ENCODE measurements around the gene FUCA1. TPM values are rescaled to one million over a fixed set of nuclear protein-coding genes. Genes with fewer than 3 reads are reported as not detected.
"Not testable (repeated sequence)": the region's sequence is repeated elsewhere in the genome, so short reads cannot be mapped to it uniquely, and the experiment has no call there.

Gene FUCA1
- total RNA-seq, 1 experiment from 2014 or later = 0.18 TPM

DNA sequence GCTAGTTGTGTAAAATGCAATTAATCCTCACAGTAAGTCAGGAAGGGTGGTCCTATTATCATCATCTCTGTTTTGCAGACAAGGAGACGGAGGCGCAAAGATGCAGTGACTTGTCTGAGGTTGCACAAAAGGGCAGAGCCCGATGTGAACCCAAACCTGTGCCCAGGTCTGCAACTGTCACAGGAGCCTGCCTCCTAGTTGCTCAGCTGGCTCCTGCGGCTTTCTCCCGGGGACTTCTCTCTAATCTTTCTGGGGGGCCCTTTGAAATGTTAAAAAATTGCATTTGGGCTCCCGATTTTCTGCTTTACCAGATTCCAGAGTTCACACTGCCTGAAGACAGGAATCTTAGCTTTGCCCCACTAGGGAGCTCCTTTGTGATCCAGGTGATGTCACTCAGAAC, 35.7 kb upstream of the FUCA1 start:
- DNase-seq = no peak
- Histone ChIP-seq H3K9me3 (replicated peaks) (no peaks in the 10 kb centered on the region), H3K36me3 (no peaks in the 10 kb centered on the region), H3K4me1 (no peaks in the 10 kb centered on the region), H3K27me3 (peaks cover 8% of the 10 kb centered on the region; the same call in 1 of the 2 replicates), H3K4me3 (no peak overlapping the region), H3K27ac (no peak overlapping the region)

DNA sequence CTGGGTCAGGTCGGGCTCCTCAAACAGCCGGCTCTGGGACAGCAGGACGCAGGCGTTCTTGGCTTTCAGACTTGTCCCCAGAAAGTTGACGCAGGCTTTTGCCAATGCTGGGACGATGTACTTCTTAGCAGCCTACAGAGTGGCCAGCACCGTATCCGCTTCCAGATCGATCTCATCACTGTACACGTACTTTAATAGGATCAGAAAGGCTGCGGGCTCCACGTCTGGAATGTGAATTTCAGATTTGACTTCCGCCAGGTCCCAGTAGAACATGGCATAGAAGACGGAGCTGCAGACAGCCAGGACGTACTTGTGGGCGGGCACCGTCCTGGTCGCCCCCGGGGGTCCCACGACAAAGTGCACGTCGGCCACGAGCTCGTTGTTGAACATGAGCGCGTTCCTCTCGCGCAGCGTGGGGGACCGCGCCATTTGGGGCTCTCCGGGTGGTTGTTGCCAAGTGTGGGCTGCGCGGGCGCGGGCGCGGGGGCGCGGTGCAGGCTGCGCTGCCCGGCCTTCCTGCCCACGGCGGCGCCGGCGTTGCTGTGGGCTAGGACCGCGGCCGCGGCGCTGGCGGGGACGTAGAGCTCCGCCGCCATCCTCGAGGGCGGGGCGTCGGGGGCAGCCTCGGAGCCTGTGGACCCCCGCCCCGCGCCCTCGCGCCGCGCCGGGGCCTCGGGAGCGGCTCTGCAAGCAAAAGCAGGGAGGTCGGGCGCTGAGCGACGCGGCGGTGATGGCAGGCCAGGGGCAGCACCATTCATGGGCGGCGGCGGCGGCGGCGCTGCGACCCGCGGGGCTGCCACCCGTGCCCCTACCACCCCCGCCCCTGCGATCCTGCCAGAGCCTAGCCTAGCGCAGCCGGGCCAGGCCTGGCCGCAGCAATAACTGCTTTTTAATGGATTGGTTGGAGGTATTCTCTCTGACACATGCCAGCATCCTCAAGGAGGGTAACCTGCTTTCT, 34.5 kb upstream of the FUCA1 start:
- Histone ChIP-seq H3K4me1 (no peaks in the 10 kb centered on the region), H3K9me3 (replicated peaks) (no peaks in the 10 kb centered on the region), H3K27me3 (peaks cover 3% of the 10 kb centered on the region; the same call in 1 of the 2 replicates), H3K4me3 (no peak overlapping the region), H3K36me3 (no peaks in the 10 kb centered on the region), H3K27ac (no peak overlapping the region)
- DNase-seq = no peak

DNA sequence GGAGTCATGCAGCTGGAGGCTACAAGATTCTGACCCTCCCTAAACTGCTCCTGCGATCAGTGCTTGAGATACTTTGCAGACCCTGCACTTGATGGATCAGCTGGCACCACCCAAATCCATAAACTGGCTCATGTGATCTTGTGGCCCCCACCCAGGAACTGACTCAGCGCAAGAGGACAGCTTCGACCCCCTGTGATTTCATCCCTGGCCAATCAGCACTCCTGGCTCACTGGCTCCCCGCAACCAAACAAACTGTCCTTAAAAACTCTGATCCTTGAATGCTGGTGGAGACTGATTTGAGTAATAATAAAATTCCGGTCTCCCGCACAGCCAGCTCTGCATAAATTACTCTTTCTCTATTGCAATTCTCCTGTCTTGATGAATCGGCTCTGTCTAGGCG, 31.9 kb upstream of the FUCA1 start:
- not testable (repeated sequence) for DNase-seq; H3K36me3 ChIP-seq; H3K4me1 ChIP-seq; H3K9me3 ChIP-seq (replicated peaks); H3K27ac ChIP-seq; H3K27me3 ChIP-seq; H3K4me3 ChIP-seq

DNA sequence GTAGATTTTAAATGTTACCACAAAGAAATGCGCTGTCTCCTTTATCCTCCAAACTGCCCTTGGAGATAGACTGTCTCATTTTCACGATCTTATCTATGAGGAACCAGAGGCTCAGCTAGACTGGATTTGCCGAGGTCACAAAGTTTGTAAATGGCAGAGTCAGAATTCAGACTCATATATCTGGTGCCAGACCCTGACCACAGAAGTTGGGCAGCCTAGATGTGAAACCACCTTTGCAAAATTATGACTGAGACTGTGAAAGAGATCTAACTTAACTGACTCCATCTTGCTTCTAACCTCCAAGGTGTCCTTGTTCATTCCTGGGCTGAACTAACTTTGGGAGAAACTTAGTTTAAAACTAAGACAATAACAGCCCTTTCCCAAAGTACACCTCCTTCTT, 31.0 kb upstream of the FUCA1 start:
- DNase-seq = no peak
- Histone ChIP-seq H3K4me1 (no peaks in the 10 kb centered on the region), H3K27me3 (peaks cover 3% of the 10 kb centered on the region; the same call in 1 of the 2 replicates), H3K36me3 (no peaks in the 10 kb centered on the region), H3K4me3 (no peak overlapping the region), H3K27ac (no peak overlapping the region), H3K9me3 (replicated peaks) (no peaks in the 10 kb centered on the region)

DNA sequence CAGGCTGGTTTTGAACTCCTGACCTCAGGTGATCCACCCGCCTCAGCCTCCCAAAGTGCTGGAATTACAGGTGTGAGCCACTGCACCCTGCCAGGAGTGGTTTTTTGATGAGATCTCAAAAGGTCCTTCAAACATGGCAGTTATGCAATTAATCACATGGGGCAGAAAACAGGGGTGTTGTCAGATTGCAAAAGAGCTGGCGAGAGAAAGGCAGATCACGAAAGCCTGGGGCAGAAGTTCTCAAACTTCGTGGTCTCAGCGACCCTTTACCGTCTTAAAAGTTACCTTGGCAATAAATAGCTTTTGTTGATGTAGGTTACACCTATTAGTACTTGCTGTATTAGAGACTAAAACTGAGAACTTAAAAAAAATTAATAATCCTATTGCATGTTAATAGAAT, 29.0 kb upstream of the FUCA1 start:
- no peak overlapping the region for H3K27ac ChIP-seq
- no peak for DNase-seq

DNA sequence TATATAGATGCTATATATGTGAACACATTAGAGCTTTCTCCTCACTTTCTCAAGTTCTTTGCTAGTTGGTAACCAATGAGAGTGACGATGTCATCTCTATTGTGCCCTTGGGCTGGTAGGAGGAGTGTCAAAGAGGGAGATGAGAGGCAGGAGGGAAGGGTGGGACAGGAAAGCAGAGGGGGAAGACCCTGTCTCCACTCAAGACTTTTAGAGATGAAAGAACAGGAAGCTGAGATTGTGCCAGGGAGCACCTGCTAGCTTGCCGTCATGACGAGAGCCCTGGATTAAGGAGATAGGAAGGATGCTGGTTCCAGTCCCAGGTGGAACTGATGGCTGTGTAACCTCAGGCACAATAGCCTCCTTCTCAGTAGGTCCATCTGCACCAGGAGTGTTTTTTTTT, 28.4 kb upstream of the FUCA1 start:
- DNase-seq = no peak
- Histone ChIP-seq H3K4me3 (no peak overlapping the region), H3K36me3 (no peaks in the 10 kb centered on the region), H3K27me3 (peaks cover 14% of the 10 kb centered on the region; the same call in 1 of the 2 replicates), H3K27ac (no peak overlapping the region), H3K4me1 (no peaks in the 10 kb centered on the region), H3K9me3 (replicated peaks) (no peaks in the 10 kb centered on the region)

More for the DNA sequence above, 29.0 kb upstream of the FUCA1 start:
- Histone ChIP-seq H3K4me3 (no peak overlapping the region), H3K4me1 (no peaks in the 10 kb centered on the region), H3K27me3 (peaks cover 14% of the 10 kb centered on the region; the same call in 1 of the 2 replicates), H3K9me3 (replicated peaks) (no peaks in the 10 kb centered on the region), H3K36me3 (no peaks in the 10 kb centered on the region)

DNA sequence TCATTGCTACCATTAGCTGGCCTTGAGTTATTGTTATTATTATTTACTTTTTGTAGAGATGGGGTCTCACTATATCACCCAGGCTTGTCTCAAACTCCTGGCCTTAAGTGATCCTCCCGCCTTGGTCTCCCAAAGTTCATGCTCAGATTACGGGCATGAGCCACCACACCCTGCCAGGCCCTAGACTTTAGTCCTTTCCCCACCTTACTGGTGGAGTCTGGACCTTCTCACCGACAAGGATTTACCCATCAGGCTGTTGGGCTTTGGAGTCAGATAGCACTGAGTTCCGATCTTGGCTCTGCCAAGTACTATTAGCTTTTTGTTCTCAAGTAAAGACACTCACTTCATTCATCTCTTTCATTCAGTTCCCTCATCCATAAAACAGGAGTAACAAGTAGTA, 27.9 kb upstream of the FUCA1 start:
- H3K9me3 ChIP-seq (replicated peaks) = no peaks in the 10 kb centered on the region
- H3K4me1 ChIP-seq = no peaks in the 10 kb centered on the region
- DNase-seq = no peak
- no peak overlapping the region for H3K27ac ChIP-seq
- H3K4me3 ChIP-seq = no peak overlapping the region
- no peaks in the 10 kb centered on the region for H3K36me3 ChIP-seq
- peaks cover 14% of the 10 kb centered on the region; the same call in 1 of the 2 replicates for H3K27me3 ChIP-seq

DNA sequence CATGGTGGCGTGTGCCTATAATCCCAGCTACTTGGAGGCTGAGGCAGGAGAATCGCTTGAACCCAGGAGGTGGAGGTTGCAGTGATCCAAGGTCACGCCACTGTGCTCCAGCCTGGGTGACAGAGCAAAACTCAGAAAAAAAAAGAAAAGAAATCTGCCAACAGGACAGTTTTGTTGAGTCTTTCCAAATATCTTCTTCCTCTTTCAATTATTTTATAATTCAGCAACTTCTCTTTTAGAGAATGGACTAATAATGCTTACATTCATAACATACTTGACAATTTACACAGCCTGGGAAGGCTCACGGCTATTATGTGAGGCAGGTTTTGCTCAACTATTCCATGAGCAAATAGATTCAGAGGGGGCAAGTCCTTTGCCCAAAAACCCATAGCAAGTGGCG, 27.0 kb upstream of the FUCA1 start:
- Histone ChIP-seq H3K4me3 (no peak overlapping the region), H3K27ac (no peak overlapping the region), H3K9me3 (replicated peaks) (no peaks in the 10 kb centered on the region), H3K4me1 (no peaks in the 10 kb centered on the region), H3K27me3 (peaks cover 14% of the 10 kb centered on the region; the same call in 1 of the 2 replicates), H3K36me3 (no peaks in the 10 kb centered on the region)
- no peak for DNase-seq

DNA sequence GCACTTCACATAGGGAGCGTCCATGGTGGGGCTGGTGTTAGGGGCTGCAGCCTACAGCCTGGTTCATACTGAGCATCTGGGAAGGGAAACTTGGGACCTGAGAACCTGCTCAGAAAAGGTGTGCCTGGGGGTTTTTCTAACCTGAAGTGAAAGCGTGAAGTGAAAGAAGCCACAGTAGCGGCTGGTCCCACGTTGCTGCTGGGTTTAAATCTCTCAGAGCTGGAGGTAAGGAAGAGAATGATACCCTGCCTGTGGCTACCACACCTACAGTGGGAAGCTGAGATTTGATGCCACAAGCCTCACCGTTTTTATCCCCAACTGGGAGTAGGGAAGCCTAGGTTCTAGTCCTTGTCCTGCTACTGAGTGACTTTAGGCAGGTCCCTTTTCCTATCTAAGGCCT, 21.0 kb upstream of the FUCA1 start:
- H3K4me1 ChIP-seq = no peaks in the 10 kb centered on the region
- no peak overlapping the region for H3K4me3 ChIP-seq
- H3K27ac ChIP-seq = no peak overlapping the region
- no peaks in the 10 kb centered on the region for H3K9me3 ChIP-seq (replicated peaks)
- no peaks in the 10 kb centered on the region for H3K36me3 ChIP-seq
- DNase-seq = no peak
- peaks cover 12% of the 10 kb centered on the region; the same call in 1 of the 2 replicates for H3K27me3 ChIP-seq

DNA sequence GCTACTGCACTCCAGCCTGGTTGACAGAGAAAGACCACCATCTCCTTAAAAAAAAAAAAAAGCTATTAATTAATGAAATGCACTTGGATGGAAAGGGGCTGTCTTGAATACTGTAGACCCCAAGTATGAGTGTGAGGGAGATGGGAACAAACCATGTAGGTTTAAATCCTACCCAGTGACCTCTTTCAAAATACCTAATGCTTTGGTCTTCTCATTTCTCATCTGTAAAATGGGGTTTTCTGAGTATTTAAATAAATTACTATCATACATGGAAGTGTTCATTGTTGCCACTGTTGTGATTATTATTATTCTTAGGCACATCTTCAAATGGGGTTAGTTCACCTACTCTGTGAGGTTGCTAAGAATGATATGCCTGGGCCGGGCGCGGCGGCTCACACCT, 17.1 kb upstream of the FUCA1 start:
- Histone ChIP-seq H3K27ac (no peak overlapping the region), H3K36me3 (no peaks in the 10 kb centered on the region), H3K4me1 (no peaks in the 10 kb centered on the region), H3K27me3 (no peaks in the 10 kb centered on the region; the same call in 1 of the 2 replicates), H3K4me3 (no peak overlapping the region), H3K9me3 (replicated peaks) (no peaks in the 10 kb centered on the region)
- no peak for DNase-seq

DNA sequence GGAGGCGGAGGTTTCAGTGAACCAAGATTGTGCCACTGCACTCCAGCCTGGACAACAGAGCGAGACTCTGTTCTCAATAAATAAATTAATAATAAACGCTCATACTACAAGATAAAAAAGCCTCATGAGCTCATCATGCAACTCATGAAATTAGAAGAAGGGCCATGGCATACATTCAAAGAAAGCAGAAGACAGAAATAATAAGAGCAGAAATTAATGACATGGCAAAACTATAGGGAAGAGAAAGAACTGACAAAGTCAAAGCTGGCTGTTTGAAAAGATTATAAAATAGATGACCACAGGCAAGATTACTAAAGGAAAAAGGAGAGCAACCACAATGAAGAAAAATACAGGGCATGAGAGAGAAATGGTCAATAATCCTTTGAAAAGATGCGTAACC, 14.7 kb upstream of the FUCA1 start:
- no peak for DNase-seq
- H3K27me3 ChIP-seq = no peaks in the 10 kb centered on the region; the same call in 1 of the 2 replicates
- no peak overlapping the region for H3K27ac ChIP-seq
- no peaks in the 10 kb centered on the region for H3K36me3 ChIP-seq
- no peaks in the 10 kb centered on the region for H3K4me1 ChIP-seq
- no peaks in the 10 kb centered on the region; the same call in 1 of the 2 replicates for H3K9me3 ChIP-seq (replicated peaks)
- no peak overlapping the region for H3K4me3 ChIP-seq

DNA sequence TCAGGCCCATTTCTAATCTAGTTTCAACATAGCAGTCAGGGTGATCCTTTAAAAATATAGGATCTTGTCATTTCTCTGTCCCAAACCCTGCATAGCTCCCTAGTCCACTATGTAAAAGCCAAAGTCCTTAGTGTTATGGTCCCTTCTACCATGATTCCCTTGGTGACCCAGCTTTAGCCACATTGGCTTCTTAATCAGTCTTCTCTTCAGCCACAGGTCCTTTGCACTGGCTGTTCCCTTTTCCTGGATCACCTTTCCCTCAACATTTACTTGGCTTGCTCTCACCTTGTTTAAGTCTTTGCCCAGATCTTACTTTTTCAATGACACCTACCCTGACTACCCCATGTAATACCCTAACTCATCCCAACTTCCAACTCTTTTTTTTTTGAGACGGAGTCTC, 11.7 kb upstream of the FUCA1 start:
- no peaks in the 10 kb centered on the region; the same call in 1 of the 2 replicates for H3K9me3 ChIP-seq (replicated peaks)
- DNase-seq = no peak

DNA sequence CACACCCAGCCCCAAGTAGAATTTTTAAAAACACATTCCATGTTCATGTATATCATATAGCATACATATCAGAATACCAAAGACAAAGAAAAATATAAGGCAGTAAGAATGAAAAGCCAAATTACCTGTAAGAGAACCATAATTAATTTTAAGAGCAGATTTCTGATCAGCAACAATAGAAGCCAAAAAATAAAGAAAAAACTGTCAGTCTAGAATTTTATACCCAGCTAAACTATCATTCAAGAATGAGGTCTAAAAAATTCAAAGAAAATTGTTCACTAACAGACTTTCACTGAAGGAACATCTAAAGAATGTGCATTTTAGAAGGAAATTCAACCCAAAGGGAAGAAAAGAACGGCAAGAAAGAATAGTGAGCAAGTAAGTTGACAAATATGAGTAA, 10.6 kb upstream of the FUCA1 start:
- Histone ChIP-seq H3K27me3 (no peaks in the 10 kb centered on the region), H3K27ac (no peak overlapping the region), H3K9me3 (replicated peaks) (no peaks in the 10 kb centered on the region; the same call in 1 of the 2 replicates), H3K4me1 (no peaks in the 10 kb centered on the region), H3K4me3 (no peak overlapping the region), H3K36me3 (no peaks in the 10 kb centered on the region)
- DNase-seq = no peak

More for the DNA sequence above, 11.7 kb upstream of the FUCA1 start:
- Histone ChIP-seq H3K27ac (no peak overlapping the region), H3K36me3 (no peaks in the 10 kb centered on the region), H3K27me3 (no peaks in the 10 kb centered on the region), H3K4me1 (no peaks in the 10 kb centered on the region), H3K4me3 (no peak overlapping the region)

DNA sequence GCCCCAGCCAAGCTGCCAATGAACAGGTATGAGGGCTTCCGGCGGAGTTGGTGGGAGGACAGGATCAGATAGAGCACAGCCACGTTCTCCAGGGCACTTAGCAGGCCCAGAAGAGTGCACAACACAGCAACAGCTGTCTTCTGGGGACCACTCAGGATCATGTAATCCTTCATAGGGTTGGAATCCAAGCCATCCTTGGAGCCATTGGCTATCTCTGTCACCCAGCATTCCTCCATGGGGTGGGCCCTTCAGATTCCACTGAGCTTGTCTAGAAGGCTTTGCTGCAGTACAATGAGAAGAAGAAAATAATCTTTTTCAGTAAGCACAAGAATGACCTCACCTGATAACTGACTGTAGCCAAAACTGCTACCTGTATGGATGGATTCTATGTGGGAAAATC, 7.3 kb upstream of the FUCA1 start:
- no peak overlapping the region for H3K4me3 ChIP-seq
- no peaks in the 10 kb centered on the region for H3K36me3 ChIP-seq
- H3K27ac ChIP-seq = no peak overlapping the region
- no peaks in the 10 kb centered on the region for H3K4me1 ChIP-seq
- no peaks in the 10 kb centered on the region; the same call in 1 of the 2 replicates for H3K9me3 ChIP-seq (replicated peaks)
- no peaks in the 10 kb centered on the region for H3K27me3 ChIP-seq
- DNase-seq = no peak

DNA sequence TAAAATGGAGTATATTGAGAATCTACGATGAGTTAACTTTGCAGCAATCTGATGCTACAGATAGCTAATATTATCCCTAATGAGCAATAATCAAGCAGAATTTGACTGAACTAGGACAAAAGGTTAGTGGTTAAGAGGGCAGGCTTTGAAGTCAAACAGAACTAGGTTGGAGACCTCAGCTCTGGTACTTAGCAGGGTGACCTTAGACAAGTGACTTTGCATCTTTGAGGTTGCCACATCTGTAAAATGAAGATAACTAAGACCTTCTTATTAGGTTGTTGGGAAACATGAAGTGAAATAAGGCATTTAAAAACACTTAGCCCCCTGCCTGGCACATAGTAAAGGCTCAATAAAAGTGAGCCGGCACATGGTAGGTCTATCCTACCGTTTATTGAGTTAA, 4.3 kb upstream of the FUCA1 start:
- H3K9me3 ChIP-seq (replicated peaks) = no peaks in the 10 kb centered on the region
- DNase-seq = no peak
- H3K4me3 ChIP-seq = no peak overlapping the region
- peaks cover 3% of the 10 kb centered on the region; the same call in 1 of the 2 replicates for H3K27me3 ChIP-seq
- no peak overlapping the region for H3K27ac ChIP-seq
- no peaks in the 10 kb centered on the region for H3K36me3 ChIP-seq
- H3K4me1 ChIP-seq = no peaks in the 10 kb centered on the region
